NCI-H1417 (cell line): ENCODE data around the gene PAX8.
A peak's percentile ranks its signal among the peaks of the same experiment; 100 is the strongest.
"Not testable (repeated sequence)": the region's sequence is repeated elsewhere in the genome, so short reads cannot be mapped to it uniquely, and the experiment has no call there.

Experiments used
- DNase-seq, 3 experiments: peaks; one replicate each; lab custom pipeline; 2025; lab: John Stamatoyannopoulos, UW

The PAX8 gene

DNA sequence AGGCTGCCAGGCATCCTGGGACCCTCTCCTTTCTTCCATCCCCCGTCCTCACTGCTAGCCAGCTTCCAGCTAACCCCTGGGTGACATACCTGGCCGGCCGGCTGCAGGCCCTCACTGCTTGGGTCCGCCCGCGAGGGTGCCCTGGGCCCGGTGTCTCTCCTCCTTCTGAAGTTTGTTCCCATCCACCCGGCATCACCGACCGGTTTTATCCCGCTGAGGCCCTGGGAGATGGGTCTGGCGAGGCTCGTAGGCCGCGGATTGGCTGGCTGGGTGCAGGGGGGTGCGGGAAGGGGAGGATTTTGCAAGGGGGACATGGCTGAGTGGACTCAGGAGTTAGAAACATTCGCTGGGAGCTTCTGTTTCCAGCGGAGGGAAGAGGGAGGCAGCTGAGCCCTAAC, at the start of gene PAX8:
PAX8 (minus strand) TSS at position 180 of the 398 bp plus-strand sequence. CDS start 527 bp downstream, outside the sequence.
- no peak for DNase-seq

DNA sequence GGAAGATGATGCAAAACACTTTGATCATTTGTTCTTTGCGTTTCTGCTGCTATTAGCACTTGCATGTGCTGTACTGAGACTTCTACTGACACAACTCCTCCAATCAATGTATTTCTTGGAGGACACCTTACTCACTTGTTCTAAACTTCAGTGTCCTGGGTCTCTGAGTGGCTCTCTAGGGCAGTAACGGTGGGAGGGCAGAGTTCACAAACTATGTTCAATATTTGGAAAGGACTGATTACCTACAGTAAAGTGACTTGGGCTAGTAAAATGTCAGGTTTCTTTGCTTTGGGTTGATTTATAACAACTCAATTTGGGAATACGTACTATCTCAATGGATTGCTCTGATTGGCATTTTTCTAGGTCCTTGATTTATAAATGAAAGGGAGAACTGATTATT, 49.3 kb upstream of the PAX8 start:
- DNase-seq = no peak

DNA sequence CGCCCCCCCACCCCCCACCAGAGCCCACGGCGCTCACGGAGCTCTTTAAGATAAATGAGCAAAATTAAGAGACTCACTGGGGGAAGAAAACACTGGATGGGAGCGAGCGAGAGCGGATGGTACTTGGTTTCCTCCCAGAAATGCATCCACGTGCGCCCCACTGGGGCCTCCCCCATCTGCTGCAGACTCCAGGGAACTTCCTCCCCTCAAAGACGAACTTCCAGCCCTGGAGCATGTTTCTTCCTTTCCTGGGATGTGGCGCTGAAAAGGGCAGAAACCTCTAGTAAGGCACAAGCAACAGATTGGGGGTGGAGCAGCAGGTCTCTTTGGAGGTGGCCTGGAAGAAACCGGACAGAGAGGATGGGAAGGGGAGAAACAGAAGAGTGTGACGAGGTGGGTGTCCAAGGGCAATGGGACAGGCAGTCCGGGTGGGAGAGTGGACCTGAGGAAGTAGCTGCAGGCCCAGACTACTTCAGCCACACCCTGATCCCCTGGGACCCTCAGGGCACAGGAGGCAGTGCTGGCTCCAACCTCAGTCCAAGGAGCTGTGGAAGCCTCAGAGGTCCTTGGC, 46.5 kb upstream of the PAX8 start:
- DNase-seq = not testable (repeated sequence)

DNA sequence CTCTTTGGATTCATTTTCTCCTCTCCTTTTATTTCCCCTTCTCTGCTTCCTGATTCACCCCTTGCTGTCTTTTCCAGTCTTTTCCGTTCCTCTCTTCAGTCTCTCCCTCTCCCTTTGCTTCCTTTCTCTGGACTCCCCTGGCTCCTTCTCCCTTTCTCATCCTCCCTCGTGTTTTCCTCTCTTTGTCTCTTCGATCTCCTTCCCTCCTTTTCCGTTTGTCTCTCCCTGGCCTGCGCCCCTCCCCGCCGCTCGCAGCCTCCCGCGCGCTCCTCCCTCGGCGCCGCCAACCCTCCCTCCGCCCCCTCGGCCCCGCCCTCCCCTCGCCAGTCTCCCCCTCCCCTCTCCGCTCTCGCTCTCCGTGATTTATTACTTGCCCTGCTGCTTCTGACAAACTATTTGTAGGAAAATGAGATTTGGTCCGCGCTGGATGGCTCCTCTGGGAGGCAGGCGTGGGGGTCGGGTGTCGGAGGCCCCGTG, 46.0 kb upstream of the PAX8 start:
- DNase-seq = peak; percentile 48 to 86 (median 80)

DNA sequence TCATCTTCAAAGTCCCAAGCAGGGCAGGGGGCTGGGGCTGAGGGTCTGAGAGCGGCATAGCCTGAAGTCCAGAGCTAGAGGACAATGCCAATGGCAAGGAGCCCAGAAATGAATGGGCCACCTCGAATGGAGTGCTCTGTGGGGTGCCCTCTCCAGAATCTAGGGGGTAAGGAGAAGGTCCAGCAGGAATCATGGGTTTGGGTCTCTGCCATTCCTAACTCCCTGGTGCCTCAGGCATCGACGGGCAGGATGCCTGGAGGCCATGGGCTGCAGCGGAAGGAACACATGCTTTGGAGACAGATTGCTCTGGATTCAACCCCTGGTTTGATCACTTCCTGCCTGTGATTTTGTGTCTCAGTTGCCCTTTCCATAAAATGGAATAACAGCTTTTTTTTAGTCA, 44.4 kb upstream of the PAX8 start:
- DNase-seq = not testable (repeated sequence)

DNA sequence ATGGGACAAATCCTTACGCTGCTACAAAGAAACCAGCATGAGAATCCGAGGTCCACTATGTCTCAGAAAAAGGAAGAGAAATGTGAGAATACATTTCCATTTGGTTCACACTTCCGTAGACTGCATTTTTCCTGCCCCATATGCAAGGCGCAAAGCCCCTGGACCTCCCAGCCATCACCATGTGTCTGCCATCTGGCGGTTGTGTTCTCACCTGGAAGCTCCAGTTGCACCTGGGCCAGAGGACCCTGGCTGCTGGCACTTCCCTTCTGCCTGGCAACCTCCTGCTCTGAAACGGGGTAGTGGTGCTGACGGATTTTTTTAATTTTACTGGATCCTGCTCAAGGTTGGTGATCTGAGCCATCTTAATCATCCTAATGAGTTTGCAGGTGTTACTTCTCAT, 41.4 kb upstream of the PAX8 start:
- not testable (repeated sequence) for DNase-seq

DNA sequence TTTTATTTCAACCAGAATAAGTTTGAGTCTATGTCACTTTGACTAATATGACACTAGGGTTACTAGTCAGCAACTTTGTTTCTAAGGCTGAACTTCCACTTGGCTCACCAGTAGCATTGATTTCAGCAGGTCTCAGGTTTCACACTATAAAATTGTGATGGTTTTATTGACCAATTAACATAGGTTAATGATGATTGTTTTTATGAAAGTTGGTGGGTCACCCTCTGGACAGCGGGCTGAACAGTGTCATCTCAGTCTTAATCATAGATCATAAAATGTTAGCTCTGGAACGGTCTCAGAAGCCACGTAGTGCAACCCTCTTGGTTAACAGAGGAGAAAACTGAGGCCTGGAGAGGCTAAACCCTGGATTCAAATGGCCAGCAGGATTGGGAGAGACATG, 40.2 kb upstream of the PAX8 start:
- not testable (repeated sequence) for DNase-seq

DNA sequence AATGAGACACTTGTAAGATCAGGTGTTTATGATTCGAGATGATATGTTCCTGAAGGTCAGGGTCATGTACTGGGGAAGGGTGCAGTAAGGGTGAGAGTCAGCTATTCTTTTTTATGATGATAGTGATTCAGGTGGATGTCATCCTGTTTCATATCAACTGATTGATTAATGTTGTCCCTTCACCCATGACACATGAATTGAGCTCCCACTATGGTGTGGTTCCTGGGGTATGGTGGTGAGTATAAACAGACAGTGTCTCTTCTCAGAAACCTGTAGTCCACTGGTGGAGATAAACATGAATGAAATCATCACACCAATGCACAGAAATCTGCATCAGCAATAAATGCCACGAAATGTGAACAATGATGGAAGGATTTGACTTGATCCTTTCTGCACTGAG, 37.4 kb upstream of the PAX8 start:
- no peak for DNase-seq

DNA sequence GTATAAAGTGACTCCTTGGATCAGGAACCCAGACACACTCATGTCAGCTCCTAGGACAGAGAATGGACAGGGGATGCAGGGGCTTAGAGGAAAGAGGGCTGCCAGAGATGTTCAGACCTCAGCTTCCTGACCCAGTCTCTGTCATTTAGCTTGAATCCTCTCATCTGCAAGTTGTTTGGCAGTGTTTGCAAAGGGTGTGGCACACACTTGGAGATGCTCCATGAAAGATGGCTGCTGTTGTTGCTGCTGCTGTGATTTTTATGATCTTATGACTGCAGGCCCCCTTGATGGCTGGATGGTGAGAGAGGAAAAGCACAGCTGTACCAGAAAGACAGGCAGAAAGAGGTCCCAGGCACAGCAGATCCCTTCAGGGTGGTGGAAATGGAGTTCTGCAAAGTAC, 35.9 kb upstream of the PAX8 start:
- peak in 1 of 3 experiments; percentile 4 for DNase-seq

DNA sequence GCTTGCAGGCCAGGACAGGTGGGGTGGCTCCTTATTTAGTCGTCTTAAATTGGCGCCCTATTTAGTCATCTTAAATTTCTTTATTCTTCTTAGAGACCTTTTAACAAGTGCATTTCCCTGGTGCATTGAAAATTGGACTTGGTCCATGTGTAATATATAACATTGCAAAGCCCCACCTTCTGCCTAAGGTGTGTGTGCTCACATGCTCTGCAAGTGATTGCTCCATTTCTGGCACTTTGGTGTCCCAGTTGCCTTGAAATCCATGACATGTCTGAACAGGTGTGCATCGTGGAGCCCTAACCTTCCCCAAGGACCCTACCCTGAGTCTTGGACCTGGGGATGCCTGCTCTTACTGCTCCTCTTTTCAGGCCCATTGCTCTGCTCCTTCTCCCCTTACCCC, 35.5 kb upstream of the PAX8 start:
- DNase-seq = peak in 1 of 3 experiments; percentile 5

DNA sequence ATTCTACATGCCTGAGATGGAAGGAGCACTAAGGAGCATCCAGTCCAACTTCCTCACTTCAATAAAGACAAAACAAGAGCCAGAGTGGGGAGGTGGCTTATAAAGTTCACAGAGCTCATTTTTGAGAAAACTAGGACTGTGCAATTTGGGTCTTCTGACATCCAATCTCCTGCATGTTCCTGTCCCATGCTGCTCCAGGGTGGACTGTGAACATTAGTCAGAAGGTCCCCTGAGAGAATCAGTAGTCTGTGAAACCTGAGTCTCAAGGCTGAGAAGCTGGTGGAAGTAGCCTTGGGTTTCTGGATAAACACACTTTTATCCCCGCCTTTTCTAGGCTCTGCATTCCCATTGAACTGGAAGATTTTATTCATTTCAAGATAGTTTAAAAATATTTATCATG, 33.1 kb upstream of the PAX8 start:
- not testable (repeated sequence) for DNase-seq

DNA sequence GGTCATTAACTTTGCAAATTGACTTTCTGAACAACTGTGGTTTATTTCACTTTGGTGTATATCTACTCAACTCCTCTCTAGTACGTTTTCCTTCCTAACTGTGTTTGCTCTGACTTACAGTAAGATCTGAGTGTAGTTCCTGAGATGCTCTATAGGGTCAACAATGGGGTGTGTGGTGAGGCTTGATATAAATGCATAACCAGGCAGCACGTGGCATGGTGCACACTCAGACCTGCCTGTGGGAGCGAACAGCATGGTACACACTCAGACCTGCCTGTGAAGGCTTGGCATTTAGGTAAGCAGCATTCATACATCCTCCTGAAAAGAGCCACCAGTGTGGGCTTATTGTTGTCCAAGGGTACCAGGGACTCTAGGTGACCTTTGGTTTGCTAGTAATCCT, 32.5 kb upstream of the PAX8 start:
- not testable (repeated sequence) for DNase-seq

DNA sequence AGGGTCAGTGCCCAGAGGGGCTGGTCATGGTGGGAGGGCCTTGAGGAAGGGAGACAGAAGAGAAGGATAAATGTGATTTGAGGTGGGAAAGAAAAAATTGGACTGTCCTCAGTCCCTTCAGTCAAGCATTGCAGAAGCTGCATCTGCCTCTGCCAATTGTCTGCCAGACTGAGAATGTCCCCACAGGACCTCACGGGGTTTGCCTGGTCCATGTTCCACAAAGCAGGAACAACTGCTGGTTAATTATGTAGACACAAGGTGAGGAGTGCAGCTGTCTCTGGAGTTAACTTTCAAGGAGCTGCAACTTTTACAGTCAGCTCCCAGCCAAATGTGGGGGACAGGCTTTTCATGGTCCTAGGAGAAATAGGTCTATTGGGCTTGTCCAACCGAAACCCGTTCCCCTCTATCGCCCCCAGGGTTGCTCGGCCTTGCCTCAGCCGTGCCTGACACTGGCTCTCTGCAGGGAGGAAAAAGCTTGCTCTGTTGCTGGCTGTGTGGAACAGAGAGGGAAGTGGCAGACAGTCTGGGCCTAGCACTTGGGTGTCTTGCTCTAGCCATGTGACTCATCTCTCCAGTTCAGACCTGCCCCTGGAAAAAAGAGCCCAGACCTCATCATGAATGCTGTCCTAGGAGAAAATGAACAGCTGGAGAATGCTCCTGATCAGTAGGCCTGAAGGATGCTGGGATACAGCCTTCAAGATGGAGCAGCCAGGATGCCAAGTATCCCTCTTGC, 31.1 kb upstream of the PAX8 start:
- DNase-seq = no peak

DNA sequence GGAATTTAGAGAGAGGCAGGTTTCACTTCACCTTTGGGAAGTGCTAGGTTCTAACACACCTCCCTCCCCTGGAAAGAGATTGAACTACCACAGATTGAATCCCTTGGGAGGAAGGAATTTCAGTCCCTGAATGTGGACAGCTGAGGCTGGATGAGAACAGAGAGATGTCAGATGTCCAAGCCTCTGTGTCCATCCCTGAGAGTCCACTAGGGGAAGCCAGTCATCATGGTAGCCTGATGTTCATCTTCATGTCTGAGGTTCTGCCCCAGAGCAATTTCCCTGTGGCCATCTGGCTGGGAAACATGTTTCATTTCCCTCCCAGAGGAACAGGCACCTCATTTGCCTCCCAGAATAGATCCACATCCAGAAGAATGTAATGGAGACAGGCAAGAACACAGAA, 30.1 kb upstream of the PAX8 start:
- DNase-seq = not testable (repeated sequence)

DNA sequence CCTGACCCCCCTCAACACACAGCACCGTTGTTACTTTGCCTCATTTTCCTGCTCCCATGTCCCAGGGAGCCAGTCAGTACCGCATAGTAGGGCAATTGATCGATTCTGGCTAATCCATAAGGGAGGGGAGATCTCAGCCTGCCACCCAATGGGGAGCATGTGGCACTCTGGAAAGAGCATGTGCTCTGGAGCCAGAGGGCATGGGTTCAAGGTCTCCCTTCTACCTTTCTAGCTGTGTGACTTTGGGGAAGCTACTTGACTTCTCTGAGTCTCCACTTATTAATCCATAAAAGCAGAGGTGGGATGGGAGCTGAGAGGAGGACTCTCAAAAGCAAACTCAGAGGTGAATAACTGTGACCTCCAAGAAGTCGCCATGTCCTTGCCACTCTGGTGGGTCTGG, 27.5 kb upstream of the PAX8 start:
- DNase-seq = not testable (repeated sequence)

DNA sequence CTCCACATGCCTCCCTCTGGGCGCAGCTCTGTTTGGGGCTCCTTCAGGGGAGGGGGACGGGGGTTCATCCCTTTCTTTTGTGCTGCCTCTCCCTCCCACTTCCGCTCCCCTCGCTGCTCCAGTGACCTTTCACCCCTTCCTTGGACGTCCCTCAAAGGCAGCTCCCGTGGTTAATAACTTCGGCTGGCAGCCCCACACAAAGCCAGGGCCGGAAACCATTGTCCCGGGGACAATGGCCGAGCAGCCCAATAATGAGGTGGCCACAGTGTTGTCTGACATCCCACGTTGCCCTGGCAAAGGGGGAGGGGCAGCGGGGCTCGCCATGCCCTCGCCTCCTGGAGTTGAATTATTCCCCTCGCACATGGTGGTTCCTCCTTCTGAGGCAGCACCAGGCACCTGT, 27.0 kb upstream of the PAX8 start:
- DNase-seq = not testable (repeated sequence)

DNA sequence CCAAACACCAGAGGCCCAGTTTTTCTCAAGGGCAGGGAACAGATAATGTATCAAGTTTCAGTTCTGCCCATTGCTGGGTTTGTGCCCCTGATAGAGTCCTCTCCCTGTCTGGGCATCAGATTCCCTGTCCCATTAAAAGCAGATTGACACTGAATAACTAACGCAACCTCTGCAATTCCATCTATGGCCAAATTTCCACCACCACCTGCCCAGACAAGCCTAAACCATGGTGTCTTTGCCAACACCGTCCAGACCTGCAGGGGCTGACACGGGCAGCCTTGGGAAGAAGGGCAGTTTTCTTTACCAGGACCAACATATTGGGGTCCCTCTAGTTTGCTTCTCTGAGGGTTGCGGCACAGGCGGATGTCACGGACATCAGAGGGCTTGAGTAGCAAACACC, 26.4 kb upstream of the PAX8 start:
- no peak for DNase-seq

DNA sequence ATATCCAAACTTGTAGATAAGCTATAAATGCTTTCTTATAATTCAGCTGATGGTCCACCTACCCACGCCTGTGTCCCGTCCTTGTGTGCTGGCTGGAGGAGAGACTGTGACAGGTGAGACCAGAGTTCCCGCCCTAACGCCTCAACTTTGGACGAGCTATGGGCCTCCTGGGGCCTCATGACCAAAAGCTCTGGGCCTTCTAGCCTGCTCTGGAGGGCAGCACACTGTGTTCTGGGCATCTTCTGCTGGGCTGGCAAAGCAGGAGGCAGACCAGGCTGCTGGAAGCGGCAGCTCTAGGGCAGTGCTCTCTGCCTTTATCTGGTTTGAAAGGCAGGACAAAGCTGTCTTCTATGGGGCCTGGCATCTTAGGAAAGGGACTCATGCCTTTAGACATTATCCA, 26.0 kb upstream of the PAX8 start:
- DNase-seq = no peak

DNA sequence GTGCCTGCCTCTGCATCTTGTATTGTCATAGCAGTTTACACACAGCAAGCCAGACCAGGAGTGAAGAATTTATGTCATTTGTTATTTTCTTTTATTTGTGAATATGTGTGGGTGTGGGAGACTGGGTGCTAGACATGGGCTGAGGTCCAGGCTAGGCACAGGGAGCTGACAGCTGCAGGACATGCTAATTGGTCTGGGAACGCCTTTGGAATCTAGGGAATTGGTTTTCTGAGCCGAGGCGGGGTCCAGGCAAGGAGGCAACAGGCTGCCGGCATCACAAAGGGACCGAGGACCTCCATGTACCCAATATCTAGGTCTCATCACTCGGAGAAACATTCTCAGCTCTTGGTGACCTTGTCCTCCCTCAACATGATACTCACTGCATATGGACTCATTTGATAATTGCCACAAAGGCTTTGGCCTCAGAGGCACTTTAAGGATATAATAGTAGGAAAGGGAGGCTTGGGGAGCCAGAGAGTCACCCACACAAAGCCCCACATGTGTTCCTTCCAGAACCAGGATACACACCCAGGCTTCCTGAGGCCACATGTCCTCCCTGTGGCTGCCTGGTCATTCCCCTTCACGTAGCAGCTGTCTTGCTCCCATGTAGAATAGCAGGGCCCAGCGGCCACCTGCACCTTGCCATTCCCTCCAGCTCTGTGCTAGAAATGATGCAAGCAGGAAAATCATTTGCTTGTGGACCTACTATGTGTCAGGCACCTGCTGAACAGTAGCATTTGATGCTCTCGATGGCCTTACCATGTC, 23.7 kb upstream of the PAX8 start:
- DNase-seq = not testable (repeated sequence)

DNA sequence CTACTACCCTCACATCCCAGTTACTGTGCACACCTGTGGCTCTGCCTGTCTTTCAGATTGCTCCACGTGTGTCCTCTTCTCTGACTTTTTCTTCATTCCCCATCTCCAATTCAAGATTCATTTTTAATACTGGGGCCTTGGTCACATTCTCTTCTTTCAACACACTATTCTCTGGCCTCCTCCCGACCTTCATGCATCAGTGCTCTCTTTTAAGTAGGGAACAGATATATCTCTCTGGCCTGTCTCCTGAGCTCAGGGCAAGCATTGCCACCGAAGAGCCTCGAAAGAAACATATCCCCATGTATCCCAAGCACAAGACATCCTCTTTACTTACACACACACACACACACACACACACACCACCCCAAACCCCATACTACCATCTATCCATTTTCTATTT, 21.6 kb upstream of the PAX8 start:
- DNase-seq = no peak

DNA sequence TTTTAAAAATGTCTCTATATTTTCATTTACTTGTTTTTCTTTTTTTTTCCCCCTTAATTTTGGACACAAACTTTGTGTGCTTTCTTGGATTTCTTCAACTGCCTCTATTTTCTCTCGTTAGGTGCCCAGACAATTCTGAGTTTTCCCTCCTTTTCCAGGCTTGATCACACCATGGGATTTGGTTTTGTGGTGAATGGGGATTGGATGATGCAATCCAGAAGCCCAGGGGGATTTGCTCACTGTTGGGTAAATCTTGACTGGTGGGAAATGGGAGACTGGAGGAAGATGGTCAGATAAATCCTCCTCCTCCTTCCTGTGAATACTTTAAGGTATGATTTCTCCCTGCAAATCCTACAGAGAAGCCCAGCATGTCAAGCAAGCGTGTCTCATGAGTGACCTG, 19.5 kb upstream of the PAX8 start:
- no peak for DNase-seq

DNA sequence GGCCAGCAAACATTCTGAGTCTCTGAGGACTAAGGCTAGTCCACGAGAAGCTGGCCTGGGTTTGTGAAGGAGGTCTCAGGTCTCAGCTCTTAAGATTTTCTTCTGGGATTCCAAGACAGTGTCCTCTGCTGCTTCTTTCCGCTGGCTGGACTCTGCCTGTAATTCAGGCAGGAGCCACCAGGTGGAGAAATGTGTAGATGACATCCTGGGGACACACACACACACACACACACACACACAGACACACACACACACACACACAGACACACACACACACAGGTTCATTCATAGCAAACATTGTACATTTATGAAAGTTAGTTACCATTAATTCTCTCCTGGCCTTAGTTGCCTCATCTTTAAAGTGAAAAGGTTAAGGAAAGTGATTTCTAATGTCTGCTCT, 18.9 kb upstream of the PAX8 start:
- DNase-seq = peak in 1 of 3 experiments; percentile 27

DNA sequence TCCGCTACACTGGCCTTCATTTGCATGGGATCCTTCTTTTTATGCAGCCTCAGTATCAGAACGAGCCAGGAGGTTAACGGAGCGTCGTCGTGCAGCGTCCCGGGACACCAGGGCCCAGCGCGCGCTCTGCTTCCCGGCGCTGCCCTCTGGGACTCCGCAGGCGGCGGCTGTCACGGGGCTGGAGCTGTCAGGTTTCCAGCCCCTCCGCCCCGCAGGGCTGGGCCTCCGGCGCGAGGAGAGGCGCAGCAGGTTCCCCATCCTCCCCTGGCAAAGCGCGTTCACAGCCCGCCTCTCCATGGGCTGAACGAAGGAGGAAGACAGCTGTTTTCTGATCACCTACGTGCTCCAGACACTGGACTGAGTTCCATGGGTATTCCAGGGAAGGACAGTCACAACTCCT, 12.5 kb upstream of the PAX8 start:
- no peak for DNase-seq
